ENCODE data around the gene UBLCP1.

UBLCP1 gene

GRCh38 chr5:159240301-159240870 is 22.7 kb upstream of the UBLCP1 start:
- TF ChIP-seq TEAD4 (IDR thresholded peaks at IDR 0.05) (peak; percentile 78), CEBPB (IDR thresholded peaks at IDR 0.05) (peak; percentile 80), FOXM1 (IDR thresholded peaks at IDR 0.05; ENCODE audit: borderline replicate concordance, low read depth) (no peak), YY1 (IDR thresholded peaks at IDR 0.05; ENCODE audit: low read depth) (no peak), EP300 (IDR thresholded peaks at IDR 0.05; ENCODE audit: borderline replicate concordance) (peak; percentile 47; the same call in 1 of the 2 replicates), NFIC (IDR thresholded peaks at IDR 0.05) (0 out of 2 replicates have a peak, but pooled peaks have one; percentile 22), RAD21 (IDR thresholded peaks at IDR 0.05; ENCODE audit: low read depth) (no peak), TCF12 (IDR thresholded peaks at IDR 0.05; ENCODE audit: low read depth) (peak; percentile 70), TAF1 (IDR thresholded peaks at IDR 0.05; ENCODE audit: low read depth) (no peak), MAX (IDR thresholded peaks at IDR 0.05) (no peak)

GRCh38 chr5:159241946-159242552 is 21.0 kb upstream of the UBLCP1 start:
- TF ChIP-seq RAD21 (IDR thresholded peaks at IDR 0.05; ENCODE audit: low read depth) (no peak), CREB1 (IDR thresholded peaks at IDR 0.05; ENCODE audit: low read depth) (no peak), ZBTB7A (IDR thresholded peaks at IDR 0.05; ENCODE audit: low read depth) (no peak), MAX (IDR thresholded peaks at IDR 0.05) (no peak), USF1 (IDR thresholded peaks at IDR 0.05) (no peak)

DNA sequence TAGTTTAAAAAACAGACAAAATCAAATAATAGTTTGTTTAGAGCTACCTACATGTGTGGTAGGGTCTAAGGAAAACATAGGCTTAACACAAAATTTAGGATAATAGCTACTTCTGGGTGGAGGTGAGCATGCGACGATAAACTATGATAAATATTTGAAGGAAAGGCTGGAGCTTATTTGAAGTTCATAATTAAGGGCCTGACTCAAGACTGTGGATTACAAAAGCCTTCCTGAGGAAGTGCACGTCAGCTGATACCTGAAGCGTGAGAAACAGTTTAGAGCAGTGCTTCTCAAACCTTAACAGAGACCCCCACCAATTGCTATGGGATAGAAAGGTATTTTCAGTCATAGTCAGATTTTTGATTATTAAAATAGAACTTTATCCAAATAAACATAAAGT is 20.4 kb upstream of the UBLCP1 start:
- TF ChIP-seq FOXM1 (IDR thresholded peaks at IDR 0.05; ENCODE audit: borderline replicate concordance, low read depth) (no peak), ZBTB7A (IDR thresholded peaks at IDR 0.05; ENCODE audit: low read depth) (no peak), NFIC (IDR thresholded peaks at IDR 0.05) (no peak), CREB1 (IDR thresholded peaks at IDR 0.05; ENCODE audit: low read depth) (no peak)

GRCh38 chr5:159243385-159243784 is 19.7 kb upstream of the UBLCP1 start:
- TF ChIP-seq EGR1 (IDR thresholded peaks at IDR 0.05) (no peak), FOXM1 (IDR thresholded peaks at IDR 0.05; ENCODE audit: borderline replicate concordance, low read depth) (no peak), EP300 (IDR thresholded peaks at IDR 0.05; ENCODE audit: borderline replicate concordance) (no peak), CREB1 (IDR thresholded peaks at IDR 0.05; ENCODE audit: low read depth) (no peak), CEBPB (IDR thresholded peaks at IDR 0.05) (no peak), RAD21 (IDR thresholded peaks at IDR 0.05; ENCODE audit: low read depth) (no peak), YY1 (IDR thresholded peaks at IDR 0.05; ENCODE audit: low read depth) (no peak), NFIC (IDR thresholded peaks at IDR 0.05) (no peak), TCF12 (IDR thresholded peaks at IDR 0.05; ENCODE audit: low read depth) (no peak), MAX (IDR thresholded peaks at IDR 0.05) (no peak), TEAD4 (IDR thresholded peaks at IDR 0.05) (no peak), ZBTB7A (IDR thresholded peaks at IDR 0.05; ENCODE audit: low read depth) (no peak), USF1 (IDR thresholded peaks at IDR 0.05) (no peak)
- TF ChIP-seq, protein P1, sequence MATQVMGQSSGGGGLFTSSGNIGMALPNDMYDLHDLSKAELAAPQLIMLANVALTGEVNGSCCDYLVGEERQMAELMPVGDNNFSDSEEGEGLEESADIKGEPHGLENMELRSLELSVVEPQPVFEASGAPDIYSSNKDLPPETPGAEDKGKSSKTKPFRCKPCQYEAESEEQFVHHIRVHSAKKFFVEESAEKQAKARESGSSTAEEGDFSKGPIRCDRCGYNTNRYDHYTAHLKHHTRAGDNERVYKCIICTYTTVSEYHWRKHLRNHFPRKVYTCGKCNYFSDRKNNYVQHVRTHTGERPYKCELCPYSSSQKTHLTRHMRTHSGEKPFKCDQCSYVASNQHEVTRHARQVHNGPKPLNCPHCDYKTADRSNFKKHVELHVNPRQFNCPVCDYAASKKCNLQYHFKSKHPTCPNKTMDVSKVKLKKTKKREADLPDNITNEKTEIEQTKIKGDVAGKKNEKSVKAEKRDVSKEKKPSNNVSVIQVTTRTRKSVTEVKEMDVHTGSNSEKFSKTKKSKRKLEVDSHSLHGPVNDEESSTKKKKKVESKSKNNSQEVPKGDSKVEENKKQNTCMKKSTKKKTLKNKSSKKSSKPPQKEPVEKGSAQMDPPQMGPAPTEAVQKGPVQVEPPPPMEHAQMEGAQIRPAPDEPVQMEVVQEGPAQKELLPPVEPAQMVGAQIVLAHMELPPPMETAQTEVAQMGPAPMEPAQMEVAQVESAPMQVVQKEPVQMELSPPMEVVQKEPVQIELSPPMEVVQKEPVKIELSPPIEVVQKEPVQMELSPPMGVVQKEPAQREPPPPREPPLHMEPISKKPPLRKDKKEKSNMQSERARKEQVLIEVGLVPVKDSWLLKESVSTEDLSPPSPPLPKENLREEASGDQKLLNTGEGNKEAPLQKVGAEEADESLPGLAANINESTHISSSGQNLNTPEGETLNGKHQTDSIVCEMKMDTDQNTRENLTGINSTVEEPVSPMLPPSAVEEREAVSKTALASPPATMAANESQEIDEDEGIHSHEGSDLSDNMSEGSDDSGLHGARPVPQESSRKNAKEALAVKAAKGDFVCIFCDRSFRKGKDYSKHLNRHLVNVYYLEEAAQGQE (IDR thresholded peaks at IDR 0.05; ENCODE audit: low read depth), result no peak

GRCh38 chr5:159244163-159244562 is 18.9 kb upstream of the UBLCP1 start:
- TF ChIP-seq CEBPB (IDR thresholded peaks at IDR 0.05), result no peak
- no peak for TF ChIP-seq EGR1 (IDR thresholded peaks at IDR 0.05)
- no peak for TF ChIP-seq TEAD4 (IDR thresholded peaks at IDR 0.05)
- TF ChIP-seq, protein P1 (IDR thresholded peaks at IDR 0.05; ENCODE audit: low read depth), result no peak
- no peak for TF ChIP-seq RAD21 (IDR thresholded peaks at IDR 0.05; ENCODE audit: low read depth)
- no peak for TF ChIP-seq FOXM1 (IDR thresholded peaks at IDR 0.05; ENCODE audit: borderline replicate concordance, low read depth)
- no peak for TF ChIP-seq USF1 (IDR thresholded peaks at IDR 0.05)
- TF ChIP-seq TAF1 (IDR thresholded peaks at IDR 0.05; ENCODE audit: low read depth), result no peak
- no peak for TF ChIP-seq CREB1 (IDR thresholded peaks at IDR 0.05; ENCODE audit: low read depth)
- no peak for TF ChIP-seq TCF12 (IDR thresholded peaks at IDR 0.05; ENCODE audit: low read depth)
- no peak for TF ChIP-seq ZBTB7A (IDR thresholded peaks at IDR 0.05; ENCODE audit: low read depth)
- no peak for TF ChIP-seq NFIC (IDR thresholded peaks at IDR 0.05)
- no peak for TF ChIP-seq MAX (IDR thresholded peaks at IDR 0.05)
- TF ChIP-seq YY1 (IDR thresholded peaks at IDR 0.05; ENCODE audit: low read depth), result no peak

Measured in Ishikawa (cell line).